HG03135 (cell line): ENCODE measurements around the gene JARID2.

Source experiments
- ATAC-seq: cut with Tn5 transposase; IDR thresholded peaks from one replicate; pipeline ENCODE4 v1.9.1; 2021; ENCODE audit warnings: mild to moderate bottlenecking, moderate library complexity; ENCODE audit not compliant: unreplicated experiment

The JARID2 gene

DNA sequence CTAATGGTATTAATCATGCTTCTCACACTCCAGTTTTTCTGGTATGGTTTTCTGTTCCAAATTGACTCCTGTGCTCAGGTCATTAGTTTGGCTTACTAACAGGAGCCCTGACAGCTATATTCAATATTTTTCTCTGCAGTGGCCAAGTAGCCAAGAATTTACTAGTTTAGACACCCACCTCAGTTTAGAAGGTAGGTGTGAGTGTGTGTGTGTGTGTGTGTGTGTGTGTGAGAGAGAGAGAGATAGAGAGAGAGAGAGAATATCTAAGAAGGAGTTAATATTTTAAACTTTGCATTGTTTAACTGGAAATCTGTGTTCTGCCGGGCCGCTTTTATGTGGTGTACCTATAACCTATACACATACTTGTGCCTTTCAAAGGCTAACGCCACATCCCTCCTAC, 18.5 kb downstream of the JARID2 start:
- ATAC-seq: no peak

GRCh38 chr6:15264902-15265761, 19.3 kb downstream of the JARID2 start:
- no peak for ATAC-seq

- no peak for ATAC-seq
Measured at GRCh38 chr6:15265787-15266186, 19.9 kb downstream of the JARID2 start.

- ATAC-seq: no peak
Measured at GRCh38 chr6:15266423-15266996, 20.6 kb downstream of the JARID2 start.

- no peak for ATAC-seq
Measured at GRCh38 chr6:15267221-15267620, 21.4 kb downstream of the JARID2 start.

GRCh38 chr6:15268137-15268908, 22.5 kb downstream of the JARID2 start:
- ATAC-seq: no peak

- ATAC-seq: no peak
Measured at GRCh38 chr6:15269011-15269410, 23.1 kb downstream of the JARID2 start.

- ATAC-seq: no peak
Measured at GRCh38 chr6:15269619-15270018, 23.8 kb downstream of the JARID2 start.

DNA sequence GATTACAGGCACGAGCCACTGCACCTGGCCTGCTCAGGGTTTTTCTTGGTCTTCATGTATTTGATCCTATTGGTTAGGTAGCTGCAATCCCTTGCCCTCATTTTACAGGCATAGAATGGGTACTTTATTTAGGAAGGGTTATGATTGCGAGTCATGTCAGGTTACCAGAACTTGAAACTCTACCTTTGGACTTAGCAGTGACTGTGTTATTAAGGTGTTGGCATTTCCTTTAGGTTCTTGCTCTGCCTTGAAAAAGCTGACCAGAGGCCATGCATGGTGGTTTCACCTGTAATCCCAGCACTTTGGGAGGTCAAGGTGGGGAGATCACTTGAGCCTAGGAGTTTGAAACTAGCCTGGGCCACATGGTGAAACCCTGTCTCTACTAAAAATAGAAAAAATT, 24.5 kb downstream of the JARID2 start:
- ATAC-seq: no peak

GRCh38 chr6:15272562-15272961, 26.7 kb downstream of the JARID2 start:
- ATAC-seq: no peak

DNA sequence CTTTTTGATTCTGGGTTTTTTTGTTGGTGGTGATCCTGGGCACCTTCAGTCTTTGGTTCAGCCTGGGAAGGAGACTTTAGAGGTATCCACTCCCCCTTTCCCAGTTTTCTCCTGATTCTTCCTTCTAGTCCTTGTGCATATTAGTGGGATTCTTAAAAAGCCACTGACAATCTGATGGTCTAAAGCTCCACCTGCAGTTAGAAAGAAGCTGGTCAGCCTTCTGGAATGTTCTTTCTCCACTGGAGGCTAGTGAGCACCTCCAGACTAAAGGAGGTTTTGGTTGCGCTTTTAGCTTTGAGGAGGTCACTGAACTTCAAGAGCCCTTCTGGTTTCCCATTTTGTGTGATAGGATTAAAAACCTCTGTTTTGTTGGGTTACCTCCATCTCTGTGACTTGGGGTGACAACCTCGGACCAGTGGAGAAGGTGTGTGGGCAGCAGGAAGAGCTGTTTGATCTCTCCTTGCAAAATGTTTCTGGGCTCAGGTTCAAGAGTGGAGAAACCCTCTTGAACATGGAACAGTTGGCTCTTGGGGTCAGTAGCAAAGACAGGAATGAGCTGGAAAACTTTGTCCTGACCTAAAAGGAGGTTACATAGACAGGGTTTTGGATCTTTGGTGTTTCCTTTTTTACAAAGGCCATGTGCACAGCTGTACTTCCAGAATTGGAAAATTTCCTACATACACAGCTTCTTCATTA, 29.0 kb downstream of the JARID2 start:
- ATAC-seq: no peak

DNA sequence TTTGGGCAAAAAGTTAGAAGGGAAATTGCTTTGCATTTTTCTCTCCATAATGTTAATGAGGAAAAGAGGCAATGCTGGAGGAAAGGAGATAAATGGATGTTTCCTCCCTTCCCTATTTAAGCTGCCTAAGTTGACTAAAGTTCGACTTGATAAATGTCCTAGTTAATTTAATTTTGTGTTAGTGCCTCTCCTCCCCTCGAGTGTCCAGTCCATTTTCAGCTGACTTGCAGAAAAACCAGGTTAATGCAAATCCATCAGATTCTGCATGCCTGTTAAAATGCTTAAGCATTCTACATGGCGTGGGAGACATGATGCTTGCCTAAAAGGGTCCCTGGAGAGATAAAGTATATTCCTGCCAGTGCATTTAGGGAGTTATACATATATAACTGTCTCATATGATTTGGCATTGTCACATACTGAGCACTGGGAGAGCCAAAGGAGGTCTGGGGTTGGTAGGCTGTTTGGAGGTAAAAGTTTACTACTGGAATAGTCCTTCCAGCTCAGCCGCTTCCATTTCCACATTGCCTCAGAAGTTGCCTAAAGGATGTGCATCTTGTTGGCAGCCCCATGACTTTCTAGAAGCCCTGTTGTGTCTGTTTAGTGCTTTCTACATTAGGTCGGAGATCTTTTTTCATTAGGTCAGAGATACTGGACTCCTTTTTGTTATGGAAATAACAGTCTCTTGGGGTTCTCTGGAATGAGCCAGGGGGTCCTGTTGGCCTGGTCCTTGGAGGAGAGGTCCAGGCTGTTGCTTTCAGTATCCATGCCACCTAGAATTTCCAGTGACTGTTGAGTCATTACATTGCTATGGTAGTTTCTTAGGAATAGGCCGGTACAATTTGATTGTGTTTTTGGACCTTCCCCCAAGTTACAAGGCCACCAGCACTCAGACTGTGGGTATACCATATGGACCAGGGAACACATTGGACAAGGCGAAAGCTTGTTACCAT, 30.4 kb downstream of the JARID2 start:
- ATAC-seq: no peak

DNA sequence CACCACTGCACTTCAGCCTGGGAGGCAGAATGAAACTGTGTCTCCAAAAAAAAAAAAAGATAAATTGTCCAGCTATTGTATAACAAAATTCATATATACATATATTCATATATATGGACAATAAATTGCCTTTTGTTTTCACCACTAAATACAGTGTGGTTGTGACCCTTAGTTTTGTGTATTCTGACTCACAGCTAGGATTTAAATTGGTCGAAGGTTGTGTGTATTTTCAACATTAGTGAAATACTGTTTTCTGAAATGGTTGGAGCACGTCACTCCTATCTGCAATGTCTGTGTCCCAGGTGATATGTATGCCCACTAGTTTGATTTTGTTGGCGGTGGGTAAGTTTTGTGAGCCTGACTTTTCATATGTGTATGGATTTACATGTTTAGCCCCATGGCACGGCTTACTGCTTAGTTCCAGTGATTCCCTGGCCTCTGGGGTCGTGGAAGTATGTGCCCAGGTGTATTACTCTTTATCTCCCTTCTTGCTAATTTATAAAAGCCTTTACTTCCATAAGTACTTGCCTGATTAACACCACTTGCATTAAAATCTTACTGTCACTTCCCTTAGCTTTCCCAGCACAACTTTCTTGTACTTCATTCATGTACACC, 33.3 kb downstream of the JARID2 start:
- ATAC-seq: no peak

DNA sequence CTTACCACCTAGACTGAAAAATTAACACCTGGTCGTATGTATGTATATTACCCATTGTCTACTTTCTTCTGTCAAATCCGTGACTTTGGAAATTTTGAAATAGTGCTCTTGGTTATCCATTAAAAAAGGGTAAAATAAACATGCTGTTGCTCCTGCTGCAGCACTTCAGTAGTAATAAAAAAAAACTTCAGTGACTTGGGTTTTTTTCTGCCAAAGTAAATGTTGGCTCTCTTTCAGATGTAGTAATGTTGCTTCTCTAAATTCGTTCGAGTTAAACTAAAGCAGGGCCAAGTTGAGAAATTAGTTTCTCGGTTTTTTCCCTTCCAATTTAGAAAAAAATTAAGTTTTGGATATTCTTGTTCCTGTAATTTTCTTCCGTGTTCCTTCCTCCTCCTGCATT, 34.2 kb downstream of the JARID2 start:
- ATAC-seq: no peak

GRCh38 chr6:15280961-15281360, 35.1 kb downstream of the JARID2 start:
- ATAC-seq: no peak

GRCh38 chr6:15282334-15282733, 36.5 kb downstream of the JARID2 start:
- ATAC-seq: no peak

- no peak for ATAC-seq
Measured at GRCh38 chr6:15283986-15284361, 38.1 kb downstream of the JARID2 start.

GRCh38 chr6:15284743-15285142, 38.9 kb downstream of the JARID2 start:
- ATAC-seq: no peak

DNA sequence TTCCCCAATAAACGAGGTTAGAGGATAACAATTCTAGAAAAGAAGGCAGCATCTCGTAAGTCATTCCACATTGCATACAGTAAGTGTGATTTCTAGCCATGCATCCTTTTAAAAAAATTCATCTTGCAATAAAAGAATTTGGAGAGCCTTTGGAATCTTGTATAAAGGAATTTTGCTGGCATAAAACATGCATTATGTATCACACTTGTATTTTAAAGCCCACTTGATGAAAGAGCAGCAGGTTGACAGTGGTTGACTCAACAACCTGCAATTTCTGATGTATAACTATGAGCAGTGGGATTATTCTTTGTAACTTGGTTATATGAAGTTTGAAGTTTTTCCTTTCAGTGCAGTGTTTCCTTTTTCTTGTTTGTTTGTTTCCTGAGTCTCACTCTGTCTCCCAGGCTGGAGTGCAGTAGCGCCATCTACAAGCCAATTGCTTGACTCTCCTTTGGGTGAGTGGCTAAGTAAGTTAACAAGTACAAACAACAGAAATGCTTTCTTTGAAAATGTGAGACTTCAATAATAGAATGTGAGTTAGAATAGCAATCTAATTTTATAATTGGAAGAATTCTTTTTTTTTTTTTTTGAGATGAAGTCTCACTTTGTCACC, 39.9 kb downstream of the JARID2 start:
- ATAC-seq: no peak
